ENCODE data around the gene ABLIM1. TPM values are rescaled to one million over a fixed set of nuclear protein-coding genes. Genes with fewer than 3 reads are reported as not detected.

The ABLIM1 gene
- total RNA-seq, 1 experiment from 2014 or later: 89.4 TPM

GRCh38 chr10:114577133-114577532 is 80.9 kb downstream of the ABLIM1 start:
- Mint-ChIP-seq H3K4me1 (ENCODE audit: low read depth, unreplicated experiment) (no peaks in the 10 kb centered on the region), H3K27ac (ENCODE audit: unreplicated experiment) (no peak overlapping the region), H3K36me3 (ENCODE audit: insufficient read depth, unreplicated experiment) (no peaks in the 10 kb centered on the region), H3K27me3 (ENCODE audit: unreplicated experiment) (no peaks in the 10 kb centered on the region), H3K9me3 (ENCODE audit: low read depth, unreplicated experiment) (no peaks in the 10 kb centered on the region), H3K4me3 (ENCODE audit: low read depth, unreplicated experiment) (no peak overlapping the region)
- no peak for TF ChIP-seq CTCF (IDR thresholded peaks at IDR 0.05; ENCODE audit: unreplicated experiment)
- CTCF ChIA-PET: no interaction called here
- intact Hi-C loops (cut with micrococcal nuclease; ENCODE audit: unreplicated experiment): no loop called here
- no TSS peak for BruUV-seq (replicated peaks)
- no peak for DNase-seq

GRCh38 chr10:114576716-114577115 is 81.4 kb downstream of the ABLIM1 start:
- intact Hi-C loops (cut with micrococcal nuclease; ENCODE audit: unreplicated experiment): no loop called here
- Mint-ChIP-seq H3K27me3 (ENCODE audit: unreplicated experiment) (no peaks in the 10 kb centered on the region), H3K9me3 (ENCODE audit: low read depth, unreplicated experiment) (no peaks in the 10 kb centered on the region), H3K27ac (ENCODE audit: unreplicated experiment) (no peak overlapping the region), H3K4me1 (ENCODE audit: low read depth, unreplicated experiment) (no peaks in the 10 kb centered on the region), H3K4me3 (ENCODE audit: low read depth, unreplicated experiment) (no peak overlapping the region), H3K36me3 (ENCODE audit: insufficient read depth, unreplicated experiment) (no peaks in the 10 kb centered on the region)
- TF ChIP-seq CTCF (IDR thresholded peaks at IDR 0.05; ENCODE audit: unreplicated experiment): no peak
- BruUV-seq (replicated peaks): no TSS peak
- CTCF ChIA-PET: no interaction called here
- DNase-seq: no peak

- Mint-ChIP-seq H3K4me1 (ENCODE audit: low read depth, unreplicated experiment) (no peaks in the 10 kb centered on the region), H3K9me3 (ENCODE audit: low read depth, unreplicated experiment) (no peaks in the 10 kb centered on the region), H3K27me3 (ENCODE audit: unreplicated experiment) (no peaks in the 10 kb centered on the region), H3K4me3 (ENCODE audit: low read depth, unreplicated experiment) (no peak overlapping the region), H3K36me3 (ENCODE audit: insufficient read depth, unreplicated experiment) (no peaks in the 10 kb centered on the region), H3K27ac (ENCODE audit: unreplicated experiment) (no peak overlapping the region)
- CTCF ChIA-PET: no interaction called here
- intact Hi-C loops (cut with micrococcal nuclease; ENCODE audit: unreplicated experiment): no loop called here
- BruUV-seq (replicated peaks): no TSS peak
- TF ChIP-seq CTCF (IDR thresholded peaks at IDR 0.05; ENCODE audit: unreplicated experiment): no peak
- DNase-seq: no peak
Observed at GRCh38 chr10:114576132-114576487, 82.0 kb downstream of the ABLIM1 start.

GRCh38 chr10:114575417-114576131 is 82.5 kb downstream of the ABLIM1 start:
- BruUV-seq (replicated peaks): no TSS peak
- intact Hi-C loops (cut with micrococcal nuclease; ENCODE audit: unreplicated experiment): no loop called here
- no peaks in the 10 kb centered on the region for H3K27me3 Mint-ChIP-seq (ENCODE audit: unreplicated experiment)
- H3K27ac Mint-ChIP-seq (ENCODE audit: unreplicated experiment): no peak overlapping the region
- CTCF ChIA-PET: no interaction called here
- no peak for DNase-seq
- H3K36me3 Mint-ChIP-seq (ENCODE audit: insufficient read depth, unreplicated experiment): no peaks in the 10 kb centered on the region
- H3K4me3 Mint-ChIP-seq (ENCODE audit: low read depth, unreplicated experiment): no peak overlapping the region
- no peaks in the 10 kb centered on the region for H3K9me3 Mint-ChIP-seq (ENCODE audit: low read depth, unreplicated experiment)
- TF ChIP-seq CTCF (IDR thresholded peaks at IDR 0.05; ENCODE audit: unreplicated experiment): no peak
- H3K4me1 Mint-ChIP-seq (ENCODE audit: low read depth, unreplicated experiment): no peaks in the 10 kb centered on the region
